AG20443 (cell line): Measurements from ENCODE around the gene EPOP.
A peak's percentile ranks its signal among the peaks of the same experiment; 100 is the strongest.

Experiments
- DNase-seq: peaks from one replicate; pipeline ENCODE4 v3.0.0; 2012; ENCODE audit warnings: low spot score, mixed read lengths

The EPOP gene

GRCh38 chr17:38674749-38675615 lies at the start of gene EPOP:
TSS of gene EPOP (minus strand) at chr17:38674957. CDS start at chr17:38674495, 462 bp downstream.
- DNase-seq = peak; percentile 96

- no peak for DNase-seq
These were observed 47.0 kb upstream of the EPOP start for GRCh38 chr17:38721802-38722201.

- DNase-seq = no peak
These were observed 46.2 kb upstream of the EPOP start for GRCh38 chr17:38720941-38721340.

GRCh38 chr17:38719943-38720641 lies 45.3 kb upstream of the EPOP start:
- no peak for DNase-seq

- no peak for DNase-seq
These were observed 44.7 kb upstream of the EPOP start for GRCh38 chr17:38719289-38719942.

- DNase-seq = no peak
These were observed 42.5 kb upstream of the EPOP start for GRCh38 chr17:38717139-38717745.

GRCh38 chr17:38716368-38717005 lies 41.7 kb upstream of the EPOP start:
- DNase-seq = no peak

GRCh38 chr17:38715216-38715943 lies 40.6 kb upstream of the EPOP start:
- no peak for DNase-seq

- DNase-seq = no peak
These were observed 38.8 kb upstream of the EPOP start for GRCh38 chr17:38713456-38714075.

- no peak for DNase-seq
These were observed 37.8 kb upstream of the EPOP start for GRCh38 chr17:38712593-38712992.

GRCh38 chr17:38711792-38712571 lies 37.2 kb upstream of the EPOP start:
- DNase-seq = no peak

GRCh38 chr17:38710985-38711384 lies 36.2 kb upstream of the EPOP start:
- DNase-seq = no peak

- DNase-seq = no peak
These were observed 35.8 kb upstream of the EPOP start for GRCh38 chr17:38710604-38710962.

GRCh38 chr17:38709864-38710603 lies 35.3 kb upstream of the EPOP start:
- no peak for DNase-seq

GRCh38 chr17:38709104-38709820 lies 34.5 kb upstream of the EPOP start:
- no peak for DNase-seq

- no peak for DNase-seq
These were observed 33.1 kb upstream of the EPOP start for GRCh38 chr17:38707678-38708351.

GRCh38 chr17:38706505-38707216 lies 31.9 kb upstream of the EPOP start:
- peak; percentile 43 for DNase-seq
